SK-N-SH (cell line): ENCODE data around the gene NTMT1. TPM values are rescaled to one million over a fixed set of nuclear protein-coding genes. Genes with fewer than 3 reads are reported as not detected.

ENCODE experiments used
- CTCF ChIA-PET: fragments of 300-600, 350-600 bp; formaldehyde crosslinking; extraction: SDS; loops from one replicate; lab custom pipeline; 2021; lab: Yijun Ruan, JAX
- POLR2A ChIA-PET: fragments of 350-600 bp; sonication (Branson Sonifier 250); formaldehyde crosslinking; extraction: SDS; loops from one replicate; lab custom pipeline; 2020; ENCODE audit warnings: antibody characterized with exemption, inconsistent platforms; lab: Yijun Ruan, JAX
- DNase-seq: peaks from one replicate; pipeline ENCODE4 v3.0.0; 2012
- H2AFZ ChIP-seq: fragments of 200-600 bp; sonication (generic); 2 replicates; pipeline ENCODE4 v1.8.1; 2016; ENCODE audit warnings: antibody characterized with exemption, mild to moderate bottlenecking, low read depth
- H3F3A ChIP-seq: fragments of 200-600 bp; sonication (generic); replicated peaks from 2 replicates; pipeline ENCODE3; 2016; ENCODE audit warnings: antibody characterized with exemption, mild to moderate bottlenecking; ENCODE audit not compliant: insufficient read depth
- H3K27ac ChIP-seq, 2 experiments: fragments of 200-500 bp in 1 of 2; fragments of 200-600 bp in 1 of 2; sonication (Bioruptor generic) in 1 of 2; sonication (generic), shearing (Covaris generic) in 1 of 2; 2 replicates each; pipeline versions ENCODE4 v1.5.1 to v1.6.1; 2014 to 2016; ENCODE audit warnings: low read depth in 2 of 2, inconsistent platforms in 1 of 2, low read length in 1 of 2, mild to moderate bottlenecking in 1 of 2, mixed read lengths in 1 of 2
- H3K27me3 ChIP-seq: fragments of 200-600 bp; sonication (generic), shearing (Covaris generic); 2 replicates; pipeline ENCODE4 v1.6.1; 2016; ENCODE audit warnings: mixed run types; ENCODE audit not compliant: insufficient read depth
- H3K36me3 ChIP-seq, 2 experiments: fragments of 200-500 bp in 1 of 2; fragments of 200-600 bp in 1 of 2; sonication (Bioruptor generic) in 1 of 2; sonication (generic) in 1 of 2; replicated peaks in 1 of 2; 2 replicates each; pipeline versions ENCODE3 to v1.5.1; 2014 to 2016; ENCODE audit warnings: low read length in 1 of 2, mild to moderate bottlenecking in 1 of 2; ENCODE audit not compliant: insufficient read depth in 2 of 2, control insufficient read depth in 1 of 2
- H3K4me1 ChIP-seq, 2 experiments: fragments of 200-500 bp in 1 of 2; fragments of 200-600 bp in 1 of 2; sonication (Bioruptor generic) in 1 of 2; sonication (generic), shearing (Covaris generic) in 1 of 2; 2 replicates each; pipeline versions ENCODE4 v1.5.1 to v1.6.1; 2014 to 2016; ENCODE audit warnings: low read depth in 1 of 2, low read length in 1 of 2, mixed run types in 1 of 2; ENCODE audit not compliant: insufficient read depth in 2 of 2, control insufficient read depth in 1 of 2
- H3K4me2 ChIP-seq: fragments of 200-600 bp; sonication (generic), shearing (Covaris generic); 2 replicates; pipeline ENCODE4 v1.6.1; 2017; ENCODE audit warnings: mixed run types
- H3K4me3 ChIP-seq, 2 experiments: fragments of 200-500 bp in 1 of 2; fragments of 200-600 bp in 1 of 2; sonication (Bioruptor generic) in 1 of 2; sonication (generic), shearing (Covaris generic) in 1 of 2; 2 replicates each; pipeline versions ENCODE4 v1.5.1 to v1.8.1; 2014 to 2016; ENCODE audit warnings: low read depth in 2 of 2, inconsistent platforms in 1 of 2, low read length in 1 of 2, mild to moderate bottlenecking in 1 of 2, mixed read lengths in 1 of 2, moderate library complexity in 1 of 2
- H3K79me2 ChIP-seq: fragments of 200-600 bp; sonication (generic); 2 replicates; pipeline ENCODE4 v1.8.1; 2017; ENCODE audit warnings: mild to moderate bottlenecking; ENCODE audit not compliant: insufficient read depth
- H3K9ac ChIP-seq: fragments of 200-600 bp; sonication (generic); 2 replicates; pipeline ENCODE4 v1.6.1; 2017; ENCODE audit warnings: mixed run types
- H3K9me2 ChIP-seq: fragments of 200-600 bp; sonication (generic); 2 replicates; pipeline ENCODE4 v1.6.1; 2017; ENCODE audit warnings: mixed run types
- H3K9me3 ChIP-seq: fragments of 200-600 bp; sonication (generic); 2 replicates; pipeline ENCODE4 v1.6.1; 2017; ENCODE audit warnings: mixed run types, mild to moderate bottlenecking, moderate library complexity
- H4K20me1 ChIP-seq: fragments of 200-600 bp; sonication (generic); 2 replicates; pipeline ENCODE4 v1.6.1; 2017; ENCODE audit warnings: mild to moderate bottlenecking, mixed run types; ENCODE audit not compliant: insufficient read depth
- CTCF ChIP-seq: fragments of 200-600 bp; sonication (generic); IDR thresholded peaks from 2 replicates; pipeline ENCODE4 v1.6.1; 2017; ENCODE audit warnings: antibody characterized with exemption, mild to moderate bottlenecking, moderate library complexity
- ELF1 ChIP-seq: IDR thresholded peaks from 2 replicates; pipeline ENCODE4 v1.4.0; 2012
- EP300 ChIP-seq, 2 experiments: IDR thresholded peaks; 2 replicates each; pipeline versions ENCODE4 v1.4.0 to v1.6.1; 2012; ENCODE audit warnings: borderline replicate concordance in 1 of 2, low read depth in 1 of 2, low read length in 1 of 2
- FOXJ3 ChIP-seq: sonication (generic); formaldehyde crosslinking; IDR thresholded peaks from 2 replicates; pipeline ENCODE4 v1.5.1; 2020; ENCODE audit warnings: mild to moderate bottlenecking, missing genetic modification reagents
- FOXM1 ChIP-seq: IDR thresholded peaks from 2 replicates; pipeline ENCODE4 v1.4.0; 2012; ENCODE audit warnings: low read depth, mild to moderate bottlenecking
- GATA2 ChIP-seq: sonication (generic); formaldehyde crosslinking; IDR thresholded peaks from 2 replicates; pipeline ENCODE4 v1.5.0; 2020; ENCODE audit warnings: mild to moderate bottlenecking, missing genetic modification reagents
- MAX ChIP-seq: IDR thresholded peaks from 2 replicates; pipeline ENCODE4 v1.4.0; 2012; ENCODE audit warnings: low read depth
- MEF2A ChIP-seq: IDR thresholded peaks from 2 replicates; pipeline ENCODE4 v1.4.0; 2012; ENCODE audit warnings: low read depth, borderline replicate concordance
- NFIC ChIP-seq: IDR thresholded peaks from 2 replicates; pipeline ENCODE4 v1.4.0; 2012; ENCODE audit warnings: borderline replicate concordance
- POLR2AphosphoS5 ChIP-seq: IDR thresholded peaks from 2 replicates; pipeline ENCODE4 v1.6.1; 2012; ENCODE audit warnings: low read depth, low read length
- RFX5 ChIP-seq: IDR thresholded peaks from 2 replicates; pipeline ENCODE4 v1.6.1; 2012; ENCODE audit warnings: mild to moderate bottlenecking, improper control_type of control experiment, low read length
- SMC3 ChIP-seq: IDR thresholded peaks from 2 replicates; pipeline ENCODE4 v1.6.1; 2012; ENCODE audit warnings: low read depth, low read length, improper control_type of control experiment
- TAF1 ChIP-seq: IDR thresholded peaks from 2 replicates; pipeline ENCODE4 v1.6.1; 2012; ENCODE audit warnings: low read depth, mild to moderate bottlenecking, low read length, moderate library complexity, borderline replicate concordance
- ZBTB33 ChIP-seq: IDR thresholded peaks from 2 replicates; pipeline ENCODE4 v1.4.0; 2012; ENCODE audit warnings: low read depth, borderline replicate concordance
- WGBS: methylation state at CpG from one replicate; pipeline ENCODE4 v1.1.6; 2017; ENCODE audit warnings: low lambda C conversion rate; 5-methylcytosine and 5-hydroxymethylcytosine counted together
- polyA plus RNA-seq, 3 experiments: library from polyadenylated mRNA; depleted of rRNA; stranded (reverse); fragments of >200 nt; gene quantifications; 2 replicates each; pipeline ENCODE4 v1.2.3, GENCODE V29; 2012
- TF ChIP-seq, protein P1 (sequence below): fragments of 150-350 bp; IDR thresholded peaks from 2 replicates; pipeline ENCODE4 v1.6.1; 2016; ENCODE audit warnings: mild to moderate bottlenecking, low read depth, low read length

NTMT1 gene
- polyA plus RNA-seq, 1 of the 3 experiments (the other 2 are of a cell fraction): 78.3 TPM

DNA sequence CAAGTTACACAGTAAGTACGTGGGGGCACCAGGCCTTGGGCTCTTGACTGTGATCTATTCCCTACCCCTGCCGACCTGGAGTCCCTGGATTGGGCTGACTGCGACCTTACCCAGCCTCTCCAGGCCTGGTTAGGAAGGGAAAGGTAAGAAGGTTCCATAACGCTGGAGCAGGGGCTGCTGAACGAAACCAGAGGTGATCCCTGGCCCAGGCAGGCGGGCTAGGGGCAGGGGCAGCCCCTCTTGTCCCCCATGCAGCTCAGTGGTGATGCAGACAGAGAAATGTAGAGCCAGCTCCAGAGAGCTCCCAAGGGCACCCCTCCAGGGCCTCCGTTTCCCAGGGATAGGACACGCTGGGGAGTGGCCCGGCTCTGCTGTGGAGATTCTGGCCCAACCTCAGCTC lies 53.6 kb downstream of the NTMT1 start:
- H2AFZ ChIP-seq: no peak overlapping the region
- H3K9me2 ChIP-seq: no peaks in the 10 kb centered on the region
- H3F3A ChIP-seq: no peaks in the 10 kb centered on the region
- H3K9ac ChIP-seq: no peak overlapping the region
- H3K9me3 ChIP-seq: no peaks in the 10 kb centered on the region
- WGBS: 50% methylated on average over 1 of the region's 9 CpGs
- H3K36me3 ChIP-seq: no peaks in the 10 kb centered on the region
- peaks cover 0 to 31% of the 10 kb centered on the region in 2 experiments; a peak in 2 of 4 replicates for H3K4me1 ChIP-seq
- TF ChIP-seq GATA2 (CRISPR knock-in tag) (no peak), SMC3 (no peak), POLR2AphosphoS5 (no peak), ZBTB33 (no peak), ELF1 (no peak), TAF1 (no peak), MEF2A (no peak), FOXM1 (no peak), FOXJ3 (CRISPR knock-in tag) (no peak), MAX (no peak)
- TF ChIP-seq, protein P1, sequence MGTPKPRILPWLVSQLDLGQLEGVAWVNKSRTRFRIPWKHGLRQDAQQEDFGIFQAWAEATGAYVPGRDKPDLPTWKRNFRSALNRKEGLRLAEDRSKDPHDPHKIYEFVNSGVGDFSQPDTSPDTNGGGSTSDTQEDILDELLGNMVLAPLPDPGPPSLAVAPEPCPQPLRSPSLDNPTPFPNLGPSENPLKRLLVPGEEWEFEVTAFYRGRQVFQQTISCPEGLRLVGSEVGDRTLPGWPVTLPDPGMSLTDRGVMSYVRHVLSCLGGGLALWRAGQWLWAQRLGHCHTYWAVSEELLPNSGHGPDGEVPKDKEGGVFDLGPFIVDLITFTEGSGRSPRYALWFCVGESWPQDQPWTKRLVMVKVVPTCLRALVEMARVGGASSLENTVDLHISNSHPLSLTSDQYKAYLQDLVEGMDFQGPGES: no peak
- DNase-seq: no peak
- peaks cover 14% of the 10 kb centered on the region; the same call in 1 of the 2 replicates for H3K27me3 ChIP-seq
- H4K20me1 ChIP-seq: no peaks in the 10 kb centered on the region
- ChIA-PET CTCF (interaction anchor here (1.3 kb wide), 1 partner anchor 18 kb away, joined by 4 read pairs; no protein-coding TSS in a partner anchor), POLR2A (interaction anchor here (0.6 to 2.4 kb wide), 3 partner anchors 11 to 30 kb away, joined by 3 to 6 read pairs (median 3); no protein-coding TSS in a partner anchor)
- no peaks in the 10 kb centered on the region for H3K79me2 ChIP-seq
- no peak overlapping the region for H3K4me2 ChIP-seq
- H3K27ac ChIP-seq: no peak overlapping the region
- H3K4me3 ChIP-seq: no peak overlapping the region

GRCh38 chr9:129681924-129682323 lies 56.0 kb downstream of the NTMT1 start:
- H3K27ac ChIP-seq: no peak overlapping the region
- no peaks in the 10 kb centered on the region for H3K9me2 ChIP-seq
- H3K9me3 ChIP-seq: no peaks in the 10 kb centered on the region
- WGBS: 76% methylated on average over 9 of the region's 11 CpGs
- no peaks in the 10 kb centered on the region for H3K79me2 ChIP-seq
- no peaks in the 10 kb centered on the region for H3K36me3 ChIP-seq
- no peaks in the 10 kb centered on the region for H3F3A ChIP-seq
- no peaks in the 10 kb centered on the region for H4K20me1 ChIP-seq
- H3K9ac ChIP-seq: no peak overlapping the region
- no peak for DNase-seq
- TF ChIP-seq CTCF (no peak), GATA2 (CRISPR knock-in tag) (no peak), FOXJ3 (CRISPR knock-in tag) (no peak), RFX5 (no peak), ELF1 (no peak), NFIC (no peak), EP300 (IDR thresholded peaks at IDR 0.05; ENCODE audit: borderline replicate concordance in 1 of 2, low read depth in 1 of 2, low read length in 1 of 2) (no peak)
- TF ChIP-seq, all 33 proteins: peak for 0
- H3K4me2 ChIP-seq: no peak overlapping the region
- peaks cover 3% of the 10 kb centered on the region; the same call in 1 of the 2 replicates for H3K27me3 ChIP-seq
- no peak overlapping the region for H3K4me3 ChIP-seq
- H3K4me1 ChIP-seq: peaks cover 0 to 7% of the 10 kb centered on the region in 2 experiments; a peak in 2 of 4 replicates
- no peak overlapping the region for H2AFZ ChIP-seq
- ChIA-PET POLR2A (no interaction called here), CTCF (interaction anchor here (1.0 kb wide), 1 partner anchor 56 kb away, joined by 3 read pairs; no protein-coding TSS in a partner anchor)
